K562 (cell line): ENCODE results near the gene PIK3CG. TPM values are rescaled to one million over a fixed set of nuclear protein-coding genes. Genes with fewer than 3 reads are reported as not detected.

ENCODE experiments used
- ATAC-seq: fragments of 200-7000 bp; cut with Tn5 transposase; 3 replicates; pipeline ENCODE4 v1.9.1; 2020; ENCODE audit warnings: moderate library complexity
- BruUV-seq: library from RNA; stranded (reverse); fragments of 400-500 nt; replicated peaks from 2 replicates; lab custom pipeline; 2021; lab: Mats Ljungman, UMichigan
- CTCF ChIA-PET: fragments of 300-600 bp; formaldehyde crosslinking; extraction: SDS; loops from one replicate; lab custom pipeline; 2021; ENCODE audit warnings: low intra/inter-chr PET ratio; lab: Yijun Ruan, JAX
- POLR2A ChIA-PET: fragments of 300-600, 350-650 bp; sonication (Branson Sonifier 250); formaldehyde crosslinking; extraction: SDS; loops from one replicate; lab custom pipeline; 2021; ENCODE audit warnings: antibody characterized with exemption, inconsistent platforms; lab: Yijun Ruan, JAX
- DNase-seq, 4 experiments: peaks; one replicate each; pipeline versions ENCODE4 v3.0.0 to v3.0.0-alpha.2; 2011 to 2018; ENCODE audit warnings: low spot score in 3 of 4, mixed read lengths in 3 of 4; ENCODE audit errors: extremely low read depth in 1 of 4
- FAIRE-seq: peaks from 2 replicates; lab custom pipeline; 2011; peaks lifted over from hg19 to GRCh38; lab: Jason Lieb, UNC
- H2AFZ ChIP-seq: 2 replicates; pipeline ENCODE4 v1.6.0; 2011; ENCODE audit warnings: low read depth, low read length, control low read depth, inconsistent platforms
- H3K27ac ChIP-seq: fragments of 200-600 bp; 3 replicates; pipeline ENCODE4 v1.8.0; 2011; ENCODE audit warnings: low read depth, mild to moderate bottlenecking, control low read depth, inconsistent platforms, low read length, moderate library complexity, mixed read lengths; ENCODE audit errors: extremely low read depth
- H3K27me3 ChIP-seq, 2 experiments: fragments of 300-600 bp in 1 of 2; 2 replicates in 1 of 2; 3 replicates in 1 of 2; pipeline versions ENCODE4 v1.6.0 to v1.8.0; 2011; ENCODE audit warnings: inconsistent platforms in 2 of 2, low read length in 2 of 2, mild to moderate bottlenecking in 1 of 2, mixed read lengths in 1 of 2, moderate library complexity in 1 of 2; ENCODE audit not compliant: control insufficient read depth in 2 of 2, insufficient read depth in 2 of 2
- H3K36me3 ChIP-seq: fragments of 300-600 bp; 3 replicates; pipeline ENCODE4 v1.8.0; 2011; ENCODE audit warnings: mild to moderate bottlenecking, low read length, inconsistent platforms; ENCODE audit not compliant: control insufficient read depth, insufficient read depth
- H3K4me1 ChIP-seq, 2 experiments: fragments of 200-600 bp in 1 of 2; replicated peaks in 1 of 2; 2 replicates in 1 of 2; 3 replicates in 1 of 2; pipeline versions ENCODE4 v1.5.1 to v1.8.0; 2011; ENCODE audit warnings: inconsistent platforms in 2 of 2, low read length in 2 of 2, mild to moderate bottlenecking in 1 of 2, mixed read lengths in 1 of 2, moderate library complexity in 1 of 2; ENCODE audit not compliant: control insufficient read depth in 2 of 2, insufficient read depth in 2 of 2
- H3K4me2 ChIP-seq: 2 replicates; pipeline ENCODE4 v1.6.1; 2011; ENCODE audit warnings: low read length, control low read depth, inconsistent platforms, mixed read lengths; ENCODE audit not compliant: insufficient read depth
- H3K4me3 ChIP-seq: fragments of 200-600 bp; sonication (generic), shearing (Covaris generic); 2 replicates; pipeline ENCODE4 v1.5.1; 2016; ENCODE audit warnings: control low read depth, inconsistent platforms
- H3K79me2 ChIP-seq: fragments of 200-600 bp; 3 replicates; pipeline ENCODE4 v1.8.0; 2011; ENCODE audit warnings: low read length, inconsistent platforms; ENCODE audit not compliant: control insufficient read depth, insufficient read depth
- H3K9ac ChIP-seq, 2 experiments: 2 replicates each; pipeline versions ENCODE4 v1.6.0 to v1.6.1; 2011; ENCODE audit warnings: low read depth in 2 of 2, low read length in 2 of 2, control low read depth in 1 of 2, inconsistent platforms in 1 of 2, mild to moderate bottlenecking in 1 of 2, mixed read lengths in 1 of 2; ENCODE audit not compliant: insufficient read depth in 1 of 2
- H3K9me1 ChIP-seq: one replicate; pipeline ENCODE4 v1.6.0; 2011; ENCODE audit warnings: inconsistent platforms, mild to moderate bottlenecking, low read length, moderate library complexity; ENCODE audit not compliant: control insufficient read depth, insufficient read depth
- H3K9me3 ChIP-seq: replicated peaks from 2 replicates; pipeline ENCODE4 v1.5.1; 2011; ENCODE audit warnings: low read depth, low read length, inconsistent platforms; ENCODE audit not compliant: control insufficient read depth, insufficient read depth
- H4K20me1 ChIP-seq: replicated peaks from 2 replicates; pipeline ENCODE4 v1.6.1; 2011; ENCODE audit warnings: low read length, inconsistent platforms, mixed read lengths; ENCODE audit not compliant: control insufficient read depth, insufficient read depth
- ARID1B ChIP-seq: fragments of 450-650 bp; IDR thresholded peaks from 2 replicates; pipeline ENCODE4 v1.6.1; 2016; ENCODE audit warnings: antibody characterized with exemption, mild to moderate bottlenecking, inconsistent platforms
- ASH1L ChIP-seq: fragments of 450-650 bp; IDR thresholded peaks from 2 replicates; pipeline ENCODE4 v1.6.1; 2018; ENCODE audit warnings: borderline replicate concordance, mild to moderate bottlenecking, low read depth; ENCODE audit not compliant: partially characterized antibody
- BMI1 ChIP-seq: fragments of 150-350 bp; IDR thresholded peaks from 2 replicates; pipeline ENCODE4 v1.6.1; 2014; ENCODE audit warnings: low read length
- DDX20 ChIP-seq: fragments of 450-650 bp; IDR thresholded peaks from 2 replicates; pipeline ENCODE4 v1.6.1; 2016; ENCODE audit warnings: missing genetic modification characterization, low read depth, mild to moderate bottlenecking, missing compliant biosample characterization, moderate library complexity
- GTF2F1 ChIP-seq: IDR thresholded peaks from 2 replicates; pipeline ENCODE4 v1.6.1; 2011; ENCODE audit warnings: low read depth, low read length, improper control_type of control experiment
- HNRNPLL ChIP-seq: fragments of 200-400 bp; formaldehyde crosslinking; IDR thresholded peaks from 2 replicates; pipeline ENCODE4 v1.6.1; 2017; ENCODE audit warnings: low read length, low read depth, mild to moderate bottlenecking; ENCODE audit not compliant: poor library complexity, severe bottlenecking
- KDM2B ChIP-seq: fragments of 250-450 bp; sonication (Bioruptor Pico); IDR thresholded peaks from 2 replicates; pipeline ENCODE4 v1.8.0; 2021; ENCODE audit warnings: mild to moderate bottlenecking, moderate library complexity
- MTA2 ChIP-seq: fragments of 450-650 bp; IDR thresholded peaks from 2 replicates; pipeline ENCODE4 v1.6.1; 2016; ENCODE audit warnings: low read depth
- RB1 ChIP-seq: fragments of 450-650 bp; IDR thresholded peaks from 2 replicates; pipeline ENCODE4 v1.6.1; 2017; ENCODE audit warnings: low read depth, mild to moderate bottlenecking
- SIX5 ChIP-seq, 2 experiments: IDR thresholded peaks; 2 replicates each; pipeline ENCODE4 v1.6.1; 2011; ENCODE audit warnings: low read length in 2 of 2, borderline replicate concordance in 1 of 2, low read depth in 1 of 2, mild to moderate bottlenecking in 1 of 2, moderate library complexity in 1 of 2; ENCODE audit not compliant: insufficient read depth in 1 of 2
- TAF15 ChIP-seq: fragments of 200-400 bp; formaldehyde crosslinking; IDR thresholded peaks from 2 replicates; pipeline ENCODE4 v1.6.1; 2017; ENCODE audit warnings: mild to moderate bottlenecking, low read depth, low read length, moderate library complexity
- TBL1XR1 ChIP-seq, 2 experiments: IDR thresholded peaks; 2 replicates each; pipeline ENCODE4 v1.6.1; 2012; ENCODE audit warnings: improper control_type of control experiment in 2 of 2, low read length in 2 of 2, mild to moderate bottlenecking in 1 of 2
- ZNF121 ChIP-seq: sonication (generic); formaldehyde crosslinking; conservative IDR thresholded peaks from 2 replicates; pipeline ENCODE4 v1.8.0; 2022; ENCODE audit warnings: missing genetic modification reagents
- ZNF184 ChIP-seq: sonication (generic); formaldehyde crosslinking; IDR thresholded peaks from 2 replicates; pipeline ENCODE4 v1.5.0; 2020; ENCODE audit warnings: missing genetic modification reagents
- ZNF699 ChIP-seq: fragments of 250-450 bp; sonication (Bioruptor Pico); IDR thresholded peaks from 2 replicates; pipeline ENCODE4 v1.8.0; 2021; ENCODE audit warnings: mild to moderate bottlenecking, moderate library complexity; ENCODE audit not compliant: insufficient replicate concordance
- ZNF766 ChIP-seq: fragments of 200-800 bp; sonication (Bioruptor generic); conservative IDR thresholded peaks from 2 replicates; pipeline ENCODE4 v1.6.1; 2016; ENCODE audit warnings: missing genetic modification characterization, missing compliant biosample characterization
- ZNF780A ChIP-seq: fragments of 250-450 bp; sonication (Bioruptor Pico); IDR thresholded peaks from 2 replicates; pipeline ENCODE4 v1.5.0; 2021; ENCODE audit warnings: mild to moderate bottlenecking
- WGBS: fragments of 100-300 bp; shearing (Covaris generic); methylation state at CpG from one replicate; pipeline ENCODE4 v1.1.6; 2016; ENCODE audit warnings: low coverage, mixed read lengths; ENCODE audit not compliant: insufficient coverage; ENCODE audit errors: missing lambda C conversion rate; 5-methylcytosine and 5-hydroxymethylcytosine counted together
- in situ Hi-C: fragments of 300-500 bp; cut with MboI; formaldehyde crosslinking; loops from 4 replicates; pipeline ENCODE4 v1.15.0; 2018; ENCODE audit warnings: inconsistent platforms, mixed read lengths
- intact Hi-C: fragments of 100-400 bp; cut with micrococcal nuclease; formaldehyde crosslinking; loops from 2 replicates; pipeline ENCODE4 v1.14.2; 2022
- polyA plus RNA-seq, 8 experiments: library from polyadenylated mRNA; depleted of rRNA in 4 of 8; stranded (reverse) in 5 of 8; unstranded in 3 of 8; fragments of >200 nt; fragmentation: Nextera tagmentation in 2 of 8; fragmentation: Illumina TruSeq in 1 of 8; extraction: Ambion mirVana in 2 of 8; extraction: Trizol in 1 of 8; gene quantifications; 2 replicates each; pipeline versions ENCODE4 v1.2.1 to v1.2.3, GENCODE V29; 2011 to 2014; ENCODE audit warnings: inconsistent platforms in 1 of 8, missing spikeins in 1 of 8
- total RNA-seq, 7 experiments: library from RNA; depleted of rRNA in 6 of 7; stranded (reverse); fragments of >200 nt in 6 of 7; fragmentation: Illumina TruSeq in 2 of 7; extraction: Trizol in 2 of 7; gene quantifications; 2 replicates each; pipeline versions ENCODE4 v1.2.1 to v1.2.3, GENCODE V29; 2011 to 2021; ENCODE audit warnings: low replicate concordance in 1 of 7
- TF ChIP-seq, protein P1 (sequence below): fragments of 450-650 bp; IDR thresholded peaks from 2 replicates; pipeline ENCODE4 v1.7.1; 2018; ENCODE audit warnings: mild to moderate bottlenecking, low read depth; ENCODE audit not compliant: partially characterized antibody
- TF ChIP-seq, protein P2 (sequence below): fragments of 450-650 bp; formaldehyde crosslinking; IDR thresholded peaks from 2 replicates; pipeline ENCODE4 v1.4.0; 2020; ENCODE audit warnings: mild to moderate bottlenecking, moderate library complexity

Gene PIK3CG
- total and polyA plus RNA-seq, 9 of the 15 experiments (the other 6 are each of a cell fraction or from before 2014, with no cell fraction given), result 5.3 to 42.5 (median 29.0) TPM

DNA sequence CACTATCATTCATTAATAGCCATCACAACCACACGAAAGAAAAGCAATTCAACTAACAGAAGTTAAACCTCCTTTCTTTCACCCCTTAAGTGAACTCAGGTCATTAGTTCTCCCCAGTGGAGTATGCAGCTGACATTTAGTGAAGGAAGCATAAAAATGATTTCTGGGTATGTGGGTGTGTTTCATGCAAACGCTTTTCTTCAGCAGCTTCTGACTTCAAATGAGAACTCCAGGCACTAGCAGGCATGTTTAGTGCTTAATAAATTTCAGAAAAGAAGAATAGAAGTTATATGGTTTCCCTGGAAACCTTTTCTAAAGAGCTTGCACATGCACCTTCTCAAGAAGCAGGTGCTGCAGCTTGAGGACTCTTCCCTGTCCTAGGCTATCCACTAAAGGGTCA, 62.5 kb downstream of the PIK3CG start:
- H3K9me1 ChIP-seq, result no peaks in the 10 kb centered on the region
- no peaks in the 10 kb centered on the region for H3K9me3 ChIP-seq
- whole genome bisulfite sequencing, result 8% methylated on average over 2 of the region's 2 CpGs
- intact Hi-C loops (no loop called here), in situ Hi-C loops (no loop called here)
- ATAC-seq, result peak; percentile 39; the same call in 2 of the 3 replicates
- H3K4me2 ChIP-seq, result no peak overlapping the region
- no peak overlapping the region for H2AFZ ChIP-seq
- no peak for FAIRE-seq
- H3K9ac ChIP-seq, result no peak overlapping the region
- 0 out of 5 replicates have a peak, but pooled peaks cover 0 to 2% of the 10 kb centered on the region in 2 experiments for H3K4me1 ChIP-seq
- H3K27me3 ChIP-seq, result 0 out of 5 replicates have a peak, but pooled peaks cover 0 to 3% of the 10 kb centered on the region in 2 experiments
- no peaks in the 10 kb centered on the region for H4K20me1 ChIP-seq
- no peaks in the 10 kb centered on the region for H3K36me3 ChIP-seq
- no peaks in the 10 kb centered on the region for H3K79me2 ChIP-seq
- TF ChIP-seq ARID1B (no peak), ZNF184 (CRISPR knock-in tag) (no peak), MTA2 (no peak), TAF15 (no peak), RB1 (no peak), ZNF699 (CRISPR knock-in tag) (no peak), HNRNPLL (no peak), DDX20 (tag) (no peak), TBL1XR1 (IDR thresholded peaks at IDR 0.05; ENCODE audit: low read length in 2 of 2) (no peak), ZNF780A (CRISPR knock-in tag) (no peak), KDM2B (CRISPR knock-in tag) (no peak), ASH1L (no peak), ZNF766 (no peak), SIX5 (IDR thresholded peaks at IDR 0.05; ENCODE audit: borderline replicate concordance in 1 of 2, insufficient read depth in 1 of 2, low read depth in 1 of 2, low read length in 2 of 2) (no peak), ZNF121 (CRISPR knock-in tag) (no peak), BMI1 (no peak), GTF2F1 (no peak)
- TF ChIP-seq, protein P1, sequence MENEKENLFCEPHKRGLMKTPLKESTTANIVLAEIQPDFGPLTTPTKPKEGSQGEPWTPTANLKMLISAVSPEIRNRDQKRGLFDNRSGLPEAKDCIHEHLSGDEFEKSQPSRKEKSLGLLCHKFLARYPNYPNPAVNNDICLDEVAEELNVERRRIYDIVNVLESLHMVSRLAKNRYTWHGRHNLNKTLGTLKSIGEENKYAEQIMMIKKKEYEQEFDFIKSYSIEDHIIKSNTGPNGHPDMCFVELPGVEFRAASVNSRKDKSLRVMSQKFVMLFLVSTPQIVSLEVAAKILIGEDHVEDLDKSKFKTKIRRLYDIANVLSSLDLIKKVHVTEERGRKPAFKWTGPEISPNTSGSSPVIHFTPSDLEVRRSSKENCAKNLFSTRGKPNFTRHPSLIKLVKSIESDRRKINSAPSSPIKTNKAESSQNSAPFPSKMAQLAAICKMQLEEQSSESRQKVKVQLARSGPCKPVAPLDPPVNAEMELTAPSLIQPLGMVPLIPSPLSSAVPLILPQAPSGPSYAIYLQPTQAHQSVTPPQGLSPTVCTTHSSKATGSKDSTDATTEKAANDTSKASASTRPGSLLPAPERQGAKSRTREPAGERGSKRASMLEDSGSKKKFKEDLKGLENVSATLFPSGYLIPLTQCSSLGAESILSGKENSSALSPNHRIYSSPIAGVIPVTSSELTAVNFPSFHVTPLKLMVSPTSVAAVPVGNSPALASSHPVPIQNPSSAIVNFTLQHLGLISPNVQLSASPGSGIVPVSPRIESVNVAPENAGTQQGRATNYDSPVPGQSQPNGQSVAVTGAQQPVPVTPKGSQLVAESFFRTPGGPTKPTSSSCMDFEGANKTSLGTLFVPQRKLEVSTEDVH, result no peak
- TF ChIP-seq, protein P2, sequence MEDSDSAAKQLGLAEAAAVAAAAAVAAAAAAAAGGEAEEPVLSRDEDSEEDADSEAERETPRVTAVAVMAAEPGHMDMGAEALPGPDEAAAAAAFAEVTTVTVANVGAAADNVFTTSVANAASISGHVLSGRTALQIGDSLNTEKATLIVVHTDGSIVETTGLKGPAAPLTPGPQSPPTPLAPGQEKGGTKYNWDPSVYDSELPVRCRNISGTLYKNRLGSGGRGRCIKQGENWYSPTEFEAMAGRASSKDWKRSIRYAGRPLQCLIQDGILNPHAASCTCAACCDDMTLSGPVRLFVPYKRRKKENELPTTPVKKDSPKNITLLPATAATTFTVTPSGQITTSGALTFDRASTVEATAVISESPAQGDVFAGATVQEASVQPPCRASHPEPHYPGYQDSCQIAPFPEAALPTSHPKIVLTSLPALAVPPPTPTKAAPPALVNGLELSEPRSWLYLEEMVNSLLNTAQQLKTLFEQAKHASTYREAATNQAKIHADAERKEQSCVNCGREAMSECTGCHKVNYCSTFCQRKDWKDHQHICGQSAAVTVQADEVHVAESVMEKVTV, result no peak
- no peak overlapping the region for H3K4me3 ChIP-seq
- CTCF ChIA-PET, result no interaction called here
- no peak overlapping the region for H3K27ac ChIP-seq
- no TSS peak for BruUV-seq
- POLR2A ChIA-PET, result interaction anchor here (1.0 to 1.9 kb wide), 3 partner anchors 8 to 241 kb away, joined by 3 to 9 read pairs (median 3); partner anchors contain the start of gene HBP1
- no peak for DNase-seq
